ENCODE data around the gene ATP1B2.

- TF ChIP-seq, protein P1, sequence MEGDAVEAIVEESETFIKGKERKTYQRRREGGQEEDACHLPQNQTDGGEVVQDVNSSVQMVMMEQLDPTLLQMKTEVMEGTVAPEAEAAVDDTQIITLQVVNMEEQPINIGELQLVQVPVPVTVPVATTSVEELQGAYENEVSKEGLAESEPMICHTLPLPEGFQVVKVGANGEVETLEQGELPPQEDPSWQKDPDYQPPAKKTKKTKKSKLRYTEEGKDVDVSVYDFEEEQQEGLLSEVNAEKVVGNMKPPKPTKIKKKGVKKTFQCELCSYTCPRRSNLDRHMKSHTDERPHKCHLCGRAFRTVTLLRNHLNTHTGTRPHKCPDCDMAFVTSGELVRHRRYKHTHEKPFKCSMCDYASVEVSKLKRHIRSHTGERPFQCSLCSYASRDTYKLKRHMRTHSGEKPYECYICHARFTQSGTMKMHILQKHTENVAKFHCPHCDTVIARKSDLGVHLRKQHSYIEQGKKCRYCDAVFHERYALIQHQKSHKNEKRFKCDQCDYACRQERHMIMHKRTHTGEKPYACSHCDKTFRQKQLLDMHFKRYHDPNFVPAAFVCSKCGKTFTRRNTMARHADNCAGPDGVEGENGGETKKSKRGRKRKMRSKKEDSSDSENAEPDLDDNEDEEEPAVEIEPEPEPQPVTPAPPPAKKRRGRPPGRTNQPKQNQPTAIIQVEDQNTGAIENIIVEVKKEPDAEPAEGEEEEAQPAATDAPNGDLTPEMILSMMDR (IDR thresholded peaks at IDR 0.05) = no peak
- TF ChIP-seq POLR2A (IDR thresholded peaks at IDR 0.05) = no peak
- TF ChIP-seq EP300 (IDR thresholded peaks at IDR 0.05) = no peak
Measured at GRCh38 chr17:7656958-7657609, 6.4 kb downstream of the ATP1B2 start.

All from stomach (tissue), 4 donors.